ENCODE results near the gene PPP1R10. TPM values are rescaled to one million over a fixed set of nuclear protein-coding genes. Genes with fewer than 3 reads are reported as not detected.

Gene PPP1R10
- total and polyA plus RNA-seq, 2 of the 13 experiments (the other 11 are each of a cell fraction or from before 2014, with no cell fraction given): 26.3 to 38.4 TPM

GRCh38 chr6:30615958-30616810 lies 859 bp downstream of the PPP1R10 start (continued):
- TF ChIP-seq HMGXB3 (CRISPR knock-in tag; IDR thresholded peaks at IDR 0.05; ENCODE audit: borderline replicate concordance) (no peak), ZNF772 (CRISPR knock-in tag; IDR thresholded peaks at IDR 0.05) (peak; percentile 65; the same call in 1 of the 2 replicates), KAT2B (IDR thresholded peaks at IDR 0.05; ENCODE audit: borderline replicate concordance, low read depth, low read length) (no peak), HOMEZ (CRISPR knock-in tag; IDR thresholded peaks at IDR 0.05; ENCODE audit: low read depth) (0 out of 2 replicates have a peak, but pooled peaks have one; percentile 4), ELF4 (CRISPR knock-in tag; IDR thresholded peaks at IDR 0.05; ENCODE audit: borderline replicate concordance) (no peak), ZNF567 (CRISPR knock-in tag; IDR thresholded peaks at IDR 0.05; ENCODE audit: borderline replicate concordance) (no peak; the same call in 1 of the 2 replicates), ZNF569 (CRISPR knock-in tag; IDR thresholded peaks at IDR 0.05; ENCODE audit: borderline replicate concordance) (no peak), FOXO1 (CRISPR knock-in tag; IDR thresholded peaks at IDR 0.05) (no peak), ZSCAN21 (CRISPR knock-in tag; IDR thresholded peaks at IDR 0.05; ENCODE audit: borderline replicate concordance) (peak; percentile 69; the same call in 1 of the 2 replicates), YY1 (IDR thresholded peaks at IDR 0.05; ENCODE audit: insufficient read depth, insufficient replicate concordance, low read depth, low read length) (peak; percentile 10), ZFP36L1 (CRISPR knock-in tag; IDR thresholded peaks at IDR 0.05) (peak; percentile 98), ATF7 (IDR thresholded peaks at IDR 0.05) (no peak), ATF7 (CRISPR knock-in tag; IDR thresholded peaks at IDR 0.05) (no peak), ZNF841 (CRISPR knock-in tag; IDR thresholded peaks at IDR 0.05; ENCODE audit: borderline replicate concordance) (no peak), ZSCAN5A (CRISPR knock-in tag; IDR thresholded peaks at IDR 0.05; ENCODE audit: borderline replicate concordance) (no peak), FLYWCH1 (CRISPR knock-in tag; IDR thresholded peaks at IDR 0.05) (no peak), IKZF4 (CRISPR knock-in tag; IDR thresholded peaks at IDR 0.05; ENCODE audit: borderline replicate concordance, low read depth, not compliant biosample characterization) (no peak), SRSF4 (IDR thresholded peaks at IDR 0.05; ENCODE audit: low read depth, low read length, poor library complexity, severe bottlenecking) (no peak), TBX2 (CRISPR knock-in tag; IDR thresholded peaks at IDR 0.05; ENCODE audit: borderline replicate concordance) (no peak), GATA4 (IDR thresholded peaks at IDR 0.05; ENCODE audit: borderline replicate concordance, low read depth) (peak; percentile 40; the same call in 1 of the 2 replicates), ZNF605 (CRISPR knock-in tag; IDR thresholded peaks at IDR 0.05) (peak; percentile 28; the same call in 1 of the 2 replicates), ZNF589 (CRISPR knock-in tag; conservative IDR thresholded peaks at IDR 0.05) (no peak)
